K562 (cell line): Measurements from ENCODE around the gene PGS1. TPM values are rescaled to one million over a fixed set of nuclear protein-coding genes. Genes with fewer than 3 reads are reported as not detected.

Source experiments
- ATAC-seq: fragments of 200-7000 bp; cut with Tn5 transposase; 3 replicates; pipeline ENCODE4 v1.9.1; 2020; ENCODE audit warnings: moderate library complexity
- BruUV-seq: library from RNA; stranded (reverse); fragments of 400-500 nt; replicated peaks from 2 replicates; lab custom pipeline; 2021; lab: Mats Ljungman, UMichigan
- CTCF ChIA-PET: fragments of 300-600 bp; formaldehyde crosslinking; extraction: SDS; loops from one replicate; lab custom pipeline; 2021; ENCODE audit warnings: low intra/inter-chr PET ratio; lab: Yijun Ruan, JAX
- POLR2A ChIA-PET: fragments of 300-600, 350-650 bp; sonication (Branson Sonifier 250); formaldehyde crosslinking; extraction: SDS; loops from one replicate; lab custom pipeline; 2021; ENCODE audit warnings: antibody characterized with exemption, inconsistent platforms; lab: Yijun Ruan, JAX
- DNase-seq, 4 experiments: peaks; one replicate each; pipeline versions ENCODE4 v3.0.0 to v3.0.0-alpha.2; 2011 to 2018; ENCODE audit warnings: low spot score in 3 of 4, mixed read lengths in 3 of 4; ENCODE audit errors: extremely low read depth in 1 of 4
- FAIRE-seq: peaks from 2 replicates; lab custom pipeline; 2011; peaks lifted over from hg19 to GRCh38; lab: Jason Lieb, UNC
- H2AFZ ChIP-seq: 2 replicates; pipeline ENCODE4 v1.6.0; 2011; ENCODE audit warnings: low read depth, low read length, control low read depth, inconsistent platforms
- H3K27ac ChIP-seq: fragments of 200-600 bp; 3 replicates; pipeline ENCODE4 v1.8.0; 2011; ENCODE audit warnings: low read depth, mild to moderate bottlenecking, control low read depth, inconsistent platforms, low read length, moderate library complexity, mixed read lengths; ENCODE audit errors: extremely low read depth
- H3K27me3 ChIP-seq, 2 experiments: fragments of 300-600 bp in 1 of 2; 2 replicates in 1 of 2; 3 replicates in 1 of 2; pipeline versions ENCODE4 v1.6.0 to v1.8.0; 2011; ENCODE audit warnings: inconsistent platforms in 2 of 2, low read length in 2 of 2, mild to moderate bottlenecking in 1 of 2, mixed read lengths in 1 of 2, moderate library complexity in 1 of 2; ENCODE audit not compliant: control insufficient read depth in 2 of 2, insufficient read depth in 2 of 2
- H3K36me3 ChIP-seq: fragments of 300-600 bp; 3 replicates; pipeline ENCODE4 v1.8.0; 2011; ENCODE audit warnings: mild to moderate bottlenecking, low read length, inconsistent platforms; ENCODE audit not compliant: control insufficient read depth, insufficient read depth
- H3K4me1 ChIP-seq, 2 experiments: fragments of 200-600 bp in 1 of 2; replicated peaks in 1 of 2; 2 replicates in 1 of 2; 3 replicates in 1 of 2; pipeline versions ENCODE4 v1.5.1 to v1.8.0; 2011; ENCODE audit warnings: inconsistent platforms in 2 of 2, low read length in 2 of 2, mild to moderate bottlenecking in 1 of 2, mixed read lengths in 1 of 2, moderate library complexity in 1 of 2; ENCODE audit not compliant: control insufficient read depth in 2 of 2, insufficient read depth in 2 of 2
- H3K4me2 ChIP-seq: 2 replicates; pipeline ENCODE4 v1.6.1; 2011; ENCODE audit warnings: low read length, control low read depth, inconsistent platforms, mixed read lengths; ENCODE audit not compliant: insufficient read depth
- H3K4me3 ChIP-seq: fragments of 200-600 bp; sonication (generic), shearing (Covaris generic); 2 replicates; pipeline ENCODE4 v1.5.1; 2016; ENCODE audit warnings: control low read depth, inconsistent platforms
- H3K79me2 ChIP-seq: fragments of 200-600 bp; 3 replicates; pipeline ENCODE4 v1.8.0; 2011; ENCODE audit warnings: low read length, inconsistent platforms; ENCODE audit not compliant: control insufficient read depth, insufficient read depth
- H3K9ac ChIP-seq, 2 experiments: 2 replicates each; pipeline versions ENCODE4 v1.6.0 to v1.6.1; 2011; ENCODE audit warnings: low read depth in 2 of 2, low read length in 2 of 2, control low read depth in 1 of 2, inconsistent platforms in 1 of 2, mild to moderate bottlenecking in 1 of 2, mixed read lengths in 1 of 2; ENCODE audit not compliant: insufficient read depth in 1 of 2
- H3K9me1 ChIP-seq: one replicate; pipeline ENCODE4 v1.6.0; 2011; ENCODE audit warnings: inconsistent platforms, mild to moderate bottlenecking, low read length, moderate library complexity; ENCODE audit not compliant: control insufficient read depth, insufficient read depth
- H3K9me3 ChIP-seq: replicated peaks from 2 replicates; pipeline ENCODE4 v1.5.1; 2011; ENCODE audit warnings: low read depth, low read length, inconsistent platforms; ENCODE audit not compliant: control insufficient read depth, insufficient read depth
- H4K20me1 ChIP-seq: replicated peaks from 2 replicates; pipeline ENCODE4 v1.6.1; 2011; ENCODE audit warnings: low read length, inconsistent platforms, mixed read lengths; ENCODE audit not compliant: control insufficient read depth, insufficient read depth
- CBFA2T2 ChIP-seq: fragments of 450-650 bp; conservative IDR thresholded peaks from 2 replicates; pipeline ENCODE4 v1.6.1; 2017; ENCODE audit warnings: mild to moderate bottlenecking
- MCM5 ChIP-seq: fragments of 450-650 bp; IDR thresholded peaks from 2 replicates; pipeline ENCODE4 v1.6.1; 2016; ENCODE audit warnings: low read depth
- NR2C2 ChIP-seq, 2 experiments: fragments of 200-800 bp in 1 of 2; sonication (Bioruptor generic) in 1 of 2; sonication (generic) in 1 of 2; formaldehyde crosslinking in 1 of 2; IDR thresholded peaks; 2 replicates each; pipeline versions ENCODE4 v1.6.1 to v1.8.0; 2016 to 2022; ENCODE audit warnings: mild to moderate bottlenecking in 1 of 2, missing compliant biosample characterization in 1 of 2, missing genetic modification characterization in 1 of 2, missing genetic modification reagents in 1 of 2
- ZBTB5 ChIP-seq: fragments of 450-650 bp; IDR thresholded peaks from 2 replicates; pipeline ENCODE4 v1.6.1; 2017; ENCODE audit warnings: antibody characterized with exemption
- WGBS: fragments of 100-300 bp; shearing (Covaris generic); methylation state at CpG from one replicate; pipeline ENCODE4 v1.1.6; 2016; ENCODE audit warnings: low coverage, mixed read lengths; ENCODE audit not compliant: insufficient coverage; ENCODE audit errors: missing lambda C conversion rate; 5-methylcytosine and 5-hydroxymethylcytosine counted together
- in situ Hi-C: fragments of 300-500 bp; cut with MboI; formaldehyde crosslinking; loops from 4 replicates; pipeline ENCODE4 v1.15.0; 2018; ENCODE audit warnings: inconsistent platforms, mixed read lengths
- intact Hi-C: fragments of 100-400 bp; cut with micrococcal nuclease; formaldehyde crosslinking; loops from 2 replicates; pipeline ENCODE4 v1.14.2; 2022
- polyA plus RNA-seq, 8 experiments: library from polyadenylated mRNA; depleted of rRNA in 4 of 8; stranded (reverse) in 5 of 8; unstranded in 3 of 8; fragments of >200 nt; fragmentation: Nextera tagmentation in 2 of 8; fragmentation: Illumina TruSeq in 1 of 8; extraction: Ambion mirVana in 2 of 8; extraction: Trizol in 1 of 8; gene quantifications; 2 replicates each; pipeline versions ENCODE4 v1.2.1 to v1.2.3, GENCODE V29; 2011 to 2014; ENCODE audit warnings: inconsistent platforms in 1 of 8, missing spikeins in 1 of 8
- total RNA-seq, 7 experiments: library from RNA; depleted of rRNA in 6 of 7; stranded (reverse); fragments of >200 nt in 6 of 7; fragmentation: Illumina TruSeq in 2 of 7; extraction: Trizol in 2 of 7; gene quantifications; 2 replicates each; pipeline versions ENCODE4 v1.2.1 to v1.2.3, GENCODE V29; 2011 to 2021; ENCODE audit warnings: low replicate concordance in 1 of 7

The PGS1 gene
- total and polyA plus RNA-seq, 9 of the 15 experiments (the other 6 are each of a cell fraction or from before 2014, with no cell fraction given), result 1.3 to 39.4 (median 22.3) TPM

GRCh38 chr17:78391843-78392242 is 13.4 kb downstream of the PGS1 start (continued):
- TF ChIP-seq NR2C2 (CRISPR knock-in tag; IDR thresholded peaks at IDR 0.05), result no peak
- no peak for TF ChIP-seq NR2C2 (tag; IDR thresholded peaks at IDR 0.05)
- no peak for TF ChIP-seq ZBTB5

DNA sequence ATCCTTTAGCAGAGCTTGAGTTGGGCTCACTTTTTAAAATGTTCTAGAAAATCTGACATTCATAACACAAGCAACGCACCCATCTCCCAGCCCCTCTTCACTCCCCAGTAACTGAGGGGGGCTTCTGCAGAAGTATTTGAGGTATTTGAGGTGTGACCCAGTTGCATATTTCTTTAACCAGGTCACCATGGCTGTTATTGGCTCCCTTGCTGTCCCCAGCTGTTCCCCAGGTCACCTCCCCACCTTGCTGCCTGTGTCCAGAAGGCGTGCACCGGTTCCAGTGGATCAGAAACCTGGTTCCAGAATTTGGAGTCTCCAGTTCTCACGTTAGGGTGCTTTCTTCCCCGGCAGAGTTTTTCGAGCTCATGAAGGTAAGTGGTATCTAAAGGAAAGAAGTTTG is 13.8 kb downstream of the PGS1 start:
- Histone ChIP-seq H3K4me3 (no peak overlapping the region), H3K9ac (no peak overlapping the region), H3K27me3 (no peaks in the 10 kb centered on the region), H3K27ac (no peak overlapping the region), H3K36me3 (peaks cover 63% of the 10 kb centered on the region; the same call in 2 of the 3 replicates), H3K4me1 (peaks cover 0 to 4% of the 10 kb centered on the region in 2 experiments; a peak in 2 of 5 replicates)
- ATAC-seq, result no peak
- no peak for FAIRE-seq
- no TSS peak for BruUV-seq
- in situ Hi-C loops, result no loop called here
- no peak for DNase-seq
- TF ChIP-seq CBFA2T2 (no peak), MCM5 (no peak)
- TF ChIP-seq, all 486 proteins: peak for 0
- H4K20me1 ChIP-seq, result peaks cover 10% of the 10 kb centered on the region
- 95% methylated on average over 6 of the region's 6 CpGs for WGBS
- no peaks in the 10 kb centered on the region for H3K9me3 ChIP-seq
- peaks cover 54% of the 10 kb centered on the region for H3K79me2 ChIP-seq
- H3K4me2 ChIP-seq, result no peak overlapping the region
- intact Hi-C loops, result no loop called here
- no peaks in the 10 kb centered on the region for H3K9me1 ChIP-seq
- CTCF ChIA-PET, result interaction anchor here (0.7 kb wide), 1 partner anchor 11 kb away, joined by 3 read pairs; no protein-coding TSS in a partner anchor
- no peak overlapping the region for H2AFZ ChIP-seq
- POLR2A ChIA-PET, result no interaction called here
